Adrenal gland (tissue), 12 donors: ENCODE results near the gene ADCY5. TPM values are rescaled to one million over a fixed set of nuclear protein-coding genes. Genes with fewer than 3 reads are reported as not detected.

Experiments used
- DNase-seq, 7 donors: peaks; one replicate each; pipeline ENCODE4 v3.0.0-alpha.2; 2019 to 2020
- H3K27ac ChIP-seq, 5 donors: fragments of 200-600 bp; sonication (generic) in 4 of 5; 1 replicate in 3 of 5; 2 replicates in 2 of 5; pipeline versions ENCODE4 v1.5.1 to v1.8.0; 2016 to 2020; ENCODE audit warnings: mild to moderate bottlenecking in 1 of 5
- H3K27me3 ChIP-seq: fragments of 200-600 bp; 2 replicates; pipeline ENCODE4 v1.8.0; 2021
- H3K36me3 ChIP-seq, 2 donors: fragments of 200-600 bp; replicated peaks in 1 of 2; 1 replicate in 1 of 2; 2 replicates in 1 of 2; pipeline versions ENCODE4 v1.5.1 to v1.8.0; 2018 to 2022
- H3K4me1 ChIP-seq, 2 donors: fragments of 200-600 bp; replicated peaks in 1 of 2; 1 replicate in 1 of 2; 2 replicates in 1 of 2; pipeline versions ENCODE4 v1.5.1 to v1.8.0; 2018 to 2021
- H3K4me3 ChIP-seq, 4 donors: fragments of 200-600 bp; sonication (generic) in 3 of 4; one replicate each; pipeline ENCODE4 v1.5.1; 2016 to 2018
- H3K9me3 ChIP-seq, 3 donors: fragments of 200-600 bp; sonication (generic) in 1 of 3; replicated peaks in 1 of 3; 1 replicate in 2 of 3; 2 replicates in 1 of 3; pipeline versions ENCODE4 v1.5.1 to v1.8.0; 2016 to 2021
- POLR2A ChIP-seq, 2 donors: fragments of 450-650 bp; IDR thresholded peaks; one replicate each; pipeline ENCODE4 v1.6.1; 2017; ENCODE audit warnings: antibody characterized with exemption in 2 of 2, mild to moderate bottlenecking in 2 of 2, moderate library complexity in 1 of 2
- WGBS, 4 donors: extraction: QIAGEN DNeasy Blood & Tissue Kit in 2 of 4; methylation state at CpG; one replicate each; pipeline versions ENCODE4 v1.1.5 to v1.1.7; 2013 to 2017; 5-methylcytosine and 5-hydroxymethylcytosine counted together
- intact Hi-C, 2 donors: fragments of 100-400 bp; cut with DNase I; formaldehyde crosslinking; loops; one replicate each; pipeline versions ENCODE4 v1.14.1 to v1.15.0; 2022 to 2023
- polyA plus RNA-seq, 3 donors: library from polyadenylated mRNA; stranded (reverse); fragments of 200-250 nt in 2 of 3; fragments of 350-450 nt in 1 of 3; fragmentation: Illumina TruSeq in 1 of 3; extraction: RNeasy Lipid Tissue Mini Kit (QIAGEN cat#74804) in 1 of 3; gene quantifications; one replicate each; pipeline ENCODE4 v1.2.3, GENCODE V29; 2013 to 2014
- total RNA-seq, 9 donors: library from RNA; depleted of rRNA in 4 of 9; stranded (reverse); fragments of >200 nt in 4 of 9; fragments of 120-200 nt in 1 of 9; fragmentation: NEBNext Ultra II Directional in 1 of 9; extraction: Animal tissue kit (Norgen Biotek cat#: 25700) in 1 of 9; gene quantifications; one replicate each; pipeline versions ENCODE4 v1.1.0 to v1.2.4, GENCODE V29; 2013 to 2023
- TF ChIP-seq, protein P1 (sequence below), 6 experiments: fragments of 450-650 bp in 4 of 6; fragments of 200-600 bp in 2 of 6; sonication (generic) in 1 of 6; IDR thresholded peaks; 1 replicate in 5 of 6; 2 replicates in 1 of 6; pipeline versions ENCODE4 v1.5.1 to v1.8.0; 2016 to 2021; ENCODE audit warnings: antibody characterized with exemption in 6 of 6, mild to moderate bottlenecking in 2 of 6, moderate library complexity in 1 of 6
- donor health status: healthy with polysubstance abuse.
- donor health status: Bipolar disorder and iron deficiency.
- donor health status: DM: yes; HTN: yes; CAD: no.
- donor health status: DM: no; HTN: no; CAD: no.
- donor health status: DM: no; HTN: no; CAD: no.
- donor health status: DM: yes; HTN: yes; CAD: no.

The ADCY5 gene
- total and polyA plus RNA-seq, 12 donors = 1.2 to 12.4 (median 4.4) TPM

GRCh38 chr3:123424321-123424998 lies 24.4 kb downstream of the ADCY5 start:
- WGBS, 4 donors = 19 to 49% (median 41%) methylated on average over 9 to 13 of the region's 13 CpGs
- intact Hi-C loops = no loop called here

DNA sequence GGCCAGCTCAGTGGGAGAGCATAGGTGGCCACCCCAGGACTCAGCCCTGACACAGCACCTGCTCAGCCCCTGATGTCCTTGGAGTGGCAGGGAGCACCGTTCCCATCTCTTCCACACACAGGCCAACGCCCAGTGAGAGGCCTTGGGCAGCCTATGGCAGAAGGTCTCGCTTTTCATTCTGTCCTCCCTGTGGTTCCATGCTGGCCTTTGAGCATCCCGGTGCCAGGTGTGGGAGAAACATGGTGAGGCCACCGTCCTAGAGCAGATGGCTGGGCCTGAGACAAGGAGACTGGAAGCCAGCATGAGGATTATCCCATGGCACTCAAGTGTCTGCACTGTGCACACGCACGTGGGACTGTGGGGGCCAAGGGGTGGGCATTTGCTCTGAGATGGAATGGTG lies 25.1 kb downstream of the ADCY5 start:
- TF ChIP-seq, protein P1, sequence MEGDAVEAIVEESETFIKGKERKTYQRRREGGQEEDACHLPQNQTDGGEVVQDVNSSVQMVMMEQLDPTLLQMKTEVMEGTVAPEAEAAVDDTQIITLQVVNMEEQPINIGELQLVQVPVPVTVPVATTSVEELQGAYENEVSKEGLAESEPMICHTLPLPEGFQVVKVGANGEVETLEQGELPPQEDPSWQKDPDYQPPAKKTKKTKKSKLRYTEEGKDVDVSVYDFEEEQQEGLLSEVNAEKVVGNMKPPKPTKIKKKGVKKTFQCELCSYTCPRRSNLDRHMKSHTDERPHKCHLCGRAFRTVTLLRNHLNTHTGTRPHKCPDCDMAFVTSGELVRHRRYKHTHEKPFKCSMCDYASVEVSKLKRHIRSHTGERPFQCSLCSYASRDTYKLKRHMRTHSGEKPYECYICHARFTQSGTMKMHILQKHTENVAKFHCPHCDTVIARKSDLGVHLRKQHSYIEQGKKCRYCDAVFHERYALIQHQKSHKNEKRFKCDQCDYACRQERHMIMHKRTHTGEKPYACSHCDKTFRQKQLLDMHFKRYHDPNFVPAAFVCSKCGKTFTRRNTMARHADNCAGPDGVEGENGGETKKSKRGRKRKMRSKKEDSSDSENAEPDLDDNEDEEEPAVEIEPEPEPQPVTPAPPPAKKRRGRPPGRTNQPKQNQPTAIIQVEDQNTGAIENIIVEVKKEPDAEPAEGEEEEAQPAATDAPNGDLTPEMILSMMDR (IDR thresholded peaks at IDR 0.05) = no peak
- TF ChIP-seq POLR2A (IDR thresholded peaks at IDR 0.05) = no peak
- Histone ChIP-seq H3K27ac (peak overlapping the region in 1 of 5 donors; percentile 27), H3K36me3 (no peaks in the 10 kb centered on the region), H3K9me3 (no peaks in the 10 kb centered on the region), H3K27me3 (no peaks in the 10 kb centered on the region), H3K4me3 (no peak overlapping the region), H3K4me1 (peaks cover 19 to 38% of the 10 kb centered on the region in 2 donors)
- DNase-seq = no peak
- WGBS, 4 donors = 66 to 79% (median 74%) methylated on average over 5 to 7 of the region's 7 CpGs
- intact Hi-C loops = no loop called here

More at GRCh38 chr3:123424321-123424998, 24.4 kb downstream of the ADCY5 start:
- Histone ChIP-seq H3K4me1 (peaks cover 19 to 38% of the 10 kb centered on the region in 2 donors), H3K9me3 (no peaks in the 10 kb centered on the region), H3K27ac (peak overlapping the region in 2 of 5 donors; percentile 16 to 27), H3K4me3 (no peak overlapping the region), H3K36me3 (no peaks in the 10 kb centered on the region), H3K27me3 (no peaks in the 10 kb centered on the region)
- DNase-seq = peak; percentile 68 to 86 (median 77)
- TF ChIP-seq POLR2A (IDR thresholded peaks at IDR 0.05) = no peak
- TF ChIP-seq, protein P1 (IDR thresholded peaks at IDR 0.05) = no peak

- TF ChIP-seq, protein P1 (IDR thresholded peaks at IDR 0.05) = no peak
- TF ChIP-seq POLR2A (IDR thresholded peaks at IDR 0.05) = no peak
- Histone ChIP-seq H3K9me3 (no peaks in the 10 kb centered on the region), H3K4me1 (peaks cover 19 to 38% of the 10 kb centered on the region in 2 donors), H3K4me3 (no peak overlapping the region), H3K27ac (no peak overlapping the region), H3K27me3 (no peaks in the 10 kb centered on the region), H3K36me3 (no peaks in the 10 kb centered on the region)
- intact Hi-C loops = no loop called here
- DNase-seq = no peak
- WGBS, 4 donors = 84 to 91% (median 88%) methylated on average over 5 to 12 of the region's 12 CpGs
Observed at GRCh38 chr3:123423031-123423430, 25.9 kb downstream of the ADCY5 start.

GRCh38 chr3:123422457-123422856 lies 26.4 kb downstream of the ADCY5 start:
- Histone ChIP-seq H3K9me3 (no peaks in the 10 kb centered on the region), H3K27me3 (no peaks in the 10 kb centered on the region), H3K4me3 (no peak overlapping the region), H3K36me3 (no peaks in the 10 kb centered on the region), H3K27ac (peak overlapping the region in 1 of 5 donors; percentile 44), H3K4me1 (peaks cover 19 to 38% of the 10 kb centered on the region in 2 donors)
- TF ChIP-seq POLR2A (IDR thresholded peaks at IDR 0.05) = no peak
- TF ChIP-seq, protein P1 (IDR thresholded peaks at IDR 0.05) = no peak
- 91 to 100% (median 96%) methylated on average over 1 to 5 of the region's 5 CpGs for WGBS, 4 donors
- no peak for DNase-seq
- intact Hi-C loops = no loop called here
